ENCODE results near the gene GPR35. TPM values are rescaled to one million over a fixed set of nuclear protein-coding genes. Genes with fewer than 3 reads are reported as not detected.

GPR35 gene
- total RNA-seq, 2 experiments from 2014 or later, result 3.6 to 4.1 TPM

- no peaks in the 10 kb centered on the region for H3K36me3 Mint-ChIP-seq (ENCODE audit: low read depth)
- CTCF ChIA-PET, result no interaction called here
- no peaks in the 10 kb centered on the region for H3K27me3 Mint-ChIP-seq
- H3K4me3 Mint-ChIP-seq, result no peak overlapping the region
- intact Hi-C loops (cut with DNase I, micrococcal nuclease), result no loop called here
- H3K9me3 Mint-ChIP-seq (ENCODE audit: low read depth), result peaks cover 7% of the 10 kb centered on the region
- DNase-seq, result no peak
- no peak overlapping the region for H3K27ac Mint-ChIP-seq
- no peak for ATAC-seq
- H3K4me1 Mint-ChIP-seq, result peaks cover 28% of the 10 kb centered on the region
- POLR2A ChIA-PET, result no interaction called here
Observed at GRCh38 chr2:240628507-240628807, 3.2 kb downstream of the GPR35 start.

DNA sequence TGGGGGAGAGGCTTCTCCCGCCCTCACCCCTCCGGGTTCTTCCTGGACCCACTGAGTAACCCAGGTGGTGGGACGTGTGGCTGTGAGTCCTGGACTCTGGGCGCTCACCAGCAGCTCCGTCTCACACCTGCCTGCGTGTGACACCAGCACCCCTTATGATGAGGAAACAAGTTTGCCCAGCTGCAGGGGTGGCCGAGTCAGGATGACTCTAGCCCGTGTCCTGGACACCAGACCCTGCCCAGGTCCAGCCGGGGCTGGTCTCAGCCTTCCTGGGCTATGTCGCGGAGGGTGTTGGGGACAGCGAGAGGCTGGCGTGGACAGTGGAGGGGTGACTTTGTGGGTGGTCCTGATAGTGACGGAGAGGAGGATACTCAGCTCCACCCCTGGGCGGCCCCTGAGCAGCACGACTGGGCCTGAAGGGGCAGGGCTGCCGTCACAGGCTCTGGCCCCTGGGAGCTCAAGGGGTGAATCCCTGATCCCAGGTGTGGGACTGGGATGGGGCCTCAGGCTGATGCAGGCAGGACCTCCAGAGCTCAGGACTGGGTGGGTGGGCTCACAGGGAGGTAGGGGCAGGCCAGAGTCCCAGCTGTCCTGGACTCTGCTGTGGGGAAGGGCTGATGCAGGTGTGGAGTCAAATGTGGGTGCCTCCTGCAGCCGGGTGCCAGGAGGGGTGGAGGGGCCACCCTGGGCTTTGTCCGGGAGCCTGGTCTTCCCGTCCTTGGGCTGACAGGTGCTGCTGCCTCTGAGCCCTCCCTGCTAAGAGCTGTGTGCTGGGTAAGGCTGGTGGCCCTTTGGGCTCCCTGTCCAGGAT, 3.7 kb downstream of the GPR35 start:
- peaks cover 25% of the 10 kb centered on the region for H3K4me1 Mint-ChIP-seq
- no peak for DNase-seq
- intact Hi-C loops (cut with DNase I, micrococcal nuclease), result no loop called here
- POLR2A ChIA-PET, result no interaction called here
- no peak overlapping the region for H3K27ac Mint-ChIP-seq
- H3K4me3 Mint-ChIP-seq, result no peak overlapping the region
- no peak for ATAC-seq
- H3K36me3 Mint-ChIP-seq (ENCODE audit: low read depth), result no peaks in the 10 kb centered on the region
- H3K9me3 Mint-ChIP-seq (ENCODE audit: low read depth), result peaks cover 10% of the 10 kb centered on the region
- H3K27me3 Mint-ChIP-seq, result no peaks in the 10 kb centered on the region
- CTCF ChIA-PET, result interaction anchor here (0.6 kb wide), 1 partner anchor 27 kb away, joined by 3 read pairs; no protein-coding TSS in a partner anchor

DNA sequence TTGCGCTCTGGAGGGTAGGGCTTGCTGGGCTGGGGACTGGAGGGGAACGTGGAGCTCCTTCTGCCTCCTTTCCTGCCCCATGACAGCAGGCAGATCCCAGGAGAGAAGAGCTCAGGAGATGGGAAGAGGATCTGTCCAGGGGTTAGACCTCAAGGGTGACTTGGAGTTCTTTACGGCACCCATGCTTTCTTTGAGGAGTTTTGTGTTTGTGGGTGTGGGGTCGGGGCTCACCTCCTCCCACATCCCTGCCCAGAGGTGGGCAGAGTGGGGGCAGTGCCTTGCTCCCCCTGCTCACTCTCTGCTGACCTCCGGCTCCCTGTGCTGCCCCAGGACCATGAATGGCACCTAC, 4.3 kb downstream of the GPR35 start:
- CTCF ChIA-PET, result no interaction called here
- Mint-ChIP-seq H3K4me3 (no peak overlapping the region), H3K4me1 (peaks cover 22% of the 10 kb centered on the region), H3K9me3 (ENCODE audit: low read depth) (peaks cover 12% of the 10 kb centered on the region), H3K36me3 (ENCODE audit: low read depth) (peaks cover 2% of the 10 kb centered on the region), H3K27ac (no peak overlapping the region), H3K27me3 (no peaks in the 10 kb centered on the region)
- ATAC-seq, result no peak
- POLR2A ChIA-PET, result no interaction called here
- DNase-seq, result no peak
- intact Hi-C loops (cut with DNase I, micrococcal nuclease), result no loop called here

DNA sequence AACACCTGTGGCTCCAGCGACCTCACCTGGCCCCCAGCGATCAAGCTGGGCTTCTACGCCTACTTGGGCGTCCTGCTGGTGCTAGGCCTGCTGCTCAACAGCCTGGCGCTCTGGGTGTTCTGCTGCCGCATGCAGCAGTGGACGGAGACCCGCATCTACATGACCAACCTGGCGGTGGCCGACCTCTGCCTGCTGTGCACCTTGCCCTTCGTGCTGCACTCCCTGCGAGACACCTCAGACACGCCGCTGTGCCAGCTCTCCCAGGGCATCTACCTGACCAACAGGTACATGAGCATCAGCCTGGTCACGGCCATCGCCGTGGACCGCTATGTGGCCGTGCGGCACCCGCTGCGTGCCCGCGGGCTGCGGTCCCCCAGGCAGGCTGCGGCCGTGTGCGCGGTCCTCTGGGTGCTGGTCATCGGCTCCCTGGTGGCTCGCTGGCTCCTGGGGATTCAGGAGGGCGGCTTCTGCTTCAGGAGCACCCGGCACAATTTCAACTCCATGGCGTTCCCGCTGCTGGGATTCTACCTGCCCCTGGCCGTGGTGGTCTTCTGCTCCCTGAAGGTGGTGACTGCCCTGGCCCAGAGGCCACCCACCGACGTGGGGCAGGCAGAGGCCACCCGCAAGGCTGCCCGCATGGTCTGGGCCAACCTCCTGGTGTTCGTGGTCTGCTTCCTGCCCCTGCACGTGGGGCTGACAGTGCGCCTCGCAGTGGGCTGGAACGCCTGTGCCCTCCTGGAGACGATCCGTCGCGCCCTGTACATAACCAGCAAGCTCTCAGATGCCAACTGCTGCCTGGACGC, 4.9 kb downstream of the GPR35 start:
- H3K36me3 Mint-ChIP-seq (ENCODE audit: low read depth), result peaks cover 2% of the 10 kb centered on the region
- ChIA-PET POLR2A (no interaction called here), CTCF (no interaction called here)
- ATAC-seq, result no peak
- peaks cover 17% of the 10 kb centered on the region for H3K4me1 Mint-ChIP-seq
- H3K27ac Mint-ChIP-seq, result no peak overlapping the region
- no peak for DNase-seq
- intact Hi-C loops (cut with DNase I, micrococcal nuclease), result no loop called here
- H3K9me3 Mint-ChIP-seq (ENCODE audit: low read depth), result peaks cover 14% of the 10 kb centered on the region
- H3K27me3 Mint-ChIP-seq, result no peaks in the 10 kb centered on the region
- H3K4me3 Mint-ChIP-seq, result no peak overlapping the region

DNA sequence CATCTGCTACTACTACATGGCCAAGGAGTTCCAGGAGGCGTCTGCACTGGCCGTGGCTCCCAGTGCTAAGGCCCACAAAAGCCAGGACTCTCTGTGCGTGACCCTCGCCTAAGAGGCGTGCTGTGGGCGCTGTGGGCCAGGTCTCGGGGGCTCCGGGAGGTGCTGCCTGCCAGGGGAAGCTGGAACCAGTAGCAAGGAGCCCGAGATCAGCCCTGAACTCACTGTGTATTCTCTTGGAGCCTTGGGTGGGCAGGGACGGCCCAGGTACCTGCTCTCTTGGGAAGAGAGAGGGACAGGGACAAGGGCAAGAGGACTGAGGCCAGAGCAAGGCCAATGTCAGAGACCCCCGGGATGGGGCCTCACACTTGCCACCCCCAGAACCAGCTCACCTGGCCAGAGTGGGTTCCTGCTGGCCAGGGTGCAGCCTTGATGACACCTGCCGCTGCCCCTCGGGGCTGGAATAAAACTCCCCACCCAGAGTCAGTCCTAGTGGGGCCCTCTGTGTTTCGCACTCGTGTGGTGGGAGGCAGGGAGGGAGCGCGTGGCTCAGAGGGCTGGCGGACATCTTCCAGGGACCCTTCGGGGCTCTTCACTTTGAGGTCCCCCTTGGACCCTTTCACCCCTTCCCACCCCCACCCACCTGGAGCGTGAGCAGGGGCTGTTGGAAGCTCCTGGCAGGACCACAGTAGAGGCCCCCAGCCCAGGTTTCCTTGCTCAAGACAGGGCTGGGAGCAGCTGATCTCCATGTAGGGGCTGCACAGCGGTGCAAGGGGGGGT, 5.7 kb downstream of the GPR35 start:
- Mint-ChIP-seq H3K9me3 (ENCODE audit: low read depth) (peaks cover 14% of the 10 kb centered on the region), H3K27me3 (no peaks in the 10 kb centered on the region), H3K27ac (no peak overlapping the region), H3K36me3 (ENCODE audit: low read depth) (peaks cover 2% of the 10 kb centered on the region), H3K4me1 (peaks cover 10% of the 10 kb centered on the region), H3K4me3 (no peak overlapping the region)
- ChIA-PET POLR2A (no interaction called here), CTCF (no interaction called here)
- ATAC-seq (no peak), DNase-seq (no peak)
- intact Hi-C loops (cut with DNase I, micrococcal nuclease), result no loop called here

DNA sequence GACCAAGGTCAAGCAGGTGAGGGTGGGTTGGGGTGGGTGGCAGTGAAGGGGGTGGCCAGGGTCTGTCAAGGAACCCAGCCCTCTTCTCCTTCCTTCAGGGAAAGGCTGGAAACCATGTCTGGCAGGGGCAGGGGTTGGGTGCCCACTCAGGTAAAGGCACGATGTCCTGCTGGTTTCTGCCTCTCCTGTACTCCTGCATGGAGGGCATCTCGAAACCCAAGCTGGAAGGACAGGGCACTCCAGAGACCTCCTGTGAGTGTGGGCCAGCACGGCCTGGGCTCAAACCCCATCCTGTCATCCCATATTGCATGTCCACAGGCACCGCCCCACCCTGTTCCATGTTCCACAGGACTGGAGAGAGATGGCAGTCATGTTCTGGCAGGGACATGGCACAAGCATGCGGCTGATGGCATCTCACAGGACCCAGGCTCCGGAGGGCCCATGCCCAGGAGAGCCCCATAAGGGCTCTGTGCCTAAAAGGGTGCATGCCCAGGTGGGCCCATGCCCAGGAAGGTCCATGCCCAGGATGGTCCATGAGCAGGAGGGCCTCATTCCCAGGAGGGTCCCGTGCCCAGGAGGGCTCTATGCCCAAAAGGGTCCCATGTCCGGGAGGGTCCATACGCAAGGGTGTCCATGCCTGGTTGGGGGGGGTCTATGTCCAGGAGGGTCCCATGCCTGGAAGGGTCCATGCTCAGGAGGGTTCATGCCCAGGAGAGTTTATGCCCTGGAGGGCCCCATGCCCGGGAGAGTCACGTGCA, 6.4 kb downstream of the GPR35 start:
- H3K4me3 Mint-ChIP-seq, result no peak overlapping the region
- H3K27me3 Mint-ChIP-seq, result no peaks in the 10 kb centered on the region
- DNase-seq (no peak), ATAC-seq (no peak)
- H3K9me3 Mint-ChIP-seq (ENCODE audit: low read depth), result peaks cover 14% of the 10 kb centered on the region
- POLR2A ChIA-PET, result no interaction called here
- no peak overlapping the region for H3K27ac Mint-ChIP-seq
- H3K36me3 Mint-ChIP-seq (ENCODE audit: low read depth), result peaks cover 2% of the 10 kb centered on the region
- intact Hi-C loops (cut with DNase I, micrococcal nuclease), result no loop called here
- CTCF ChIA-PET, result no interaction called here
- H3K4me1 Mint-ChIP-seq, result peaks cover 5% of the 10 kb centered on the region

- H3K4me3 Mint-ChIP-seq, result no peak overlapping the region
- peaks cover 14% of the 10 kb centered on the region for H3K9me3 Mint-ChIP-seq (ENCODE audit: low read depth)
- ATAC-seq, result no peak
- ChIA-PET CTCF (no interaction called here), POLR2A (no interaction called here)
- H3K4me1 Mint-ChIP-seq, result no peaks in the 10 kb centered on the region
- no peak overlapping the region for H3K27ac Mint-ChIP-seq
- intact Hi-C loops (cut with DNase I, micrococcal nuclease), result no loop called here
- H3K27me3 Mint-ChIP-seq, result no peaks in the 10 kb centered on the region
- H3K36me3 Mint-ChIP-seq (ENCODE audit: low read depth), result peaks cover 2% of the 10 kb centered on the region
- DNase-seq, result no peak
Observed at GRCh38 chr2:240632306-240632721, 7.0 kb downstream of the GPR35 start.

DNA sequence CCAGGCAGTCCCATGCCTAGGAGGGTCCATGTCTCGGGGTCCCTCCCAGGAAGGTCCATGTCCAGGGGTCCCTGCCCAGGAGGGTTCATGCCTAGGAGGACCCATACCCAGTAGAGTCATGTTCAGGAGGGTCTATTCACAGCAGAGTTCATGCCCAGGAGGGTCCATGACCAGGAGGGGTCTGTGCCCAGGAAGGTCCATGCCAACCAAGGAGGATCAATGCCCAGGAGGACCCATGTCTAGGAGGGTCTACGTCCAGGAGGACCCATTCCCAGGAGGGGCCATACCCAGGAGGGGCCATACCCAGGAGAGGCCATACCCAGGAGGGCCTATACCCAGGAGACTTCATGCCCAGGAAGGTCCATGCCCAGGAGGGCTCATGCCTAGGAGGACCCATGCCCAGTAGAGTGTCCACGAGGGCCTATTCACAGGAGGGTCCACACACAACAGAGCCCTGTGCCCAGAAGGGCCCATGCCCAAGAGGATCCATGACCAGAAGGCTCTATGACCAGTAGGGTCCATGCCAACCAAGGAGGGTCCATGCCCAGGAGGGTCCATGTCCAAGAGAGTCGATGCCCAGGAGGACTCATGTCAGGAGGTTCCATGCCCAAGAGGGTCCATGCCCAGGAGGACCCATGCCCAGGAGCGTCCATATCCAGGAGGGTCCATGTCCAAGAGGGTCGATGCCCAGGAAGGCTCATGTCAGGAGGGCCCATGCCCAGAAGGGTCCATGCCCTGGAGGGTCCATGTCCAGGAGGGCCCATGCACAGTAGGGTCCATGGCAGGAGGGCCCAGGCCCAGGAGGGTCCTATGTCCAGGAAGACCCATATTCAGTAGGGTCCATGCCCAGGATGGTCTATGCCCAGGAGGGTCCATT, 10.1 kb downstream of the GPR35 start:
- DNase-seq (no peak), ATAC-seq (no peak)
- H3K4me3 Mint-ChIP-seq, result no peak overlapping the region
- intact Hi-C loops (cut with DNase I, micrococcal nuclease), result no loop called here
- no peak overlapping the region for H3K27ac Mint-ChIP-seq
- no peaks in the 10 kb centered on the region for H3K4me1 Mint-ChIP-seq
- CTCF ChIA-PET, result no interaction called here
- H3K27me3 Mint-ChIP-seq, result no peaks in the 10 kb centered on the region
- POLR2A ChIA-PET, result no interaction called here
- peaks cover 2% of the 10 kb centered on the region for H3K36me3 Mint-ChIP-seq (ENCODE audit: low read depth)
- H3K9me3 Mint-ChIP-seq (ENCODE audit: low read depth), result peaks cover 14% of the 10 kb centered on the region

DNA sequence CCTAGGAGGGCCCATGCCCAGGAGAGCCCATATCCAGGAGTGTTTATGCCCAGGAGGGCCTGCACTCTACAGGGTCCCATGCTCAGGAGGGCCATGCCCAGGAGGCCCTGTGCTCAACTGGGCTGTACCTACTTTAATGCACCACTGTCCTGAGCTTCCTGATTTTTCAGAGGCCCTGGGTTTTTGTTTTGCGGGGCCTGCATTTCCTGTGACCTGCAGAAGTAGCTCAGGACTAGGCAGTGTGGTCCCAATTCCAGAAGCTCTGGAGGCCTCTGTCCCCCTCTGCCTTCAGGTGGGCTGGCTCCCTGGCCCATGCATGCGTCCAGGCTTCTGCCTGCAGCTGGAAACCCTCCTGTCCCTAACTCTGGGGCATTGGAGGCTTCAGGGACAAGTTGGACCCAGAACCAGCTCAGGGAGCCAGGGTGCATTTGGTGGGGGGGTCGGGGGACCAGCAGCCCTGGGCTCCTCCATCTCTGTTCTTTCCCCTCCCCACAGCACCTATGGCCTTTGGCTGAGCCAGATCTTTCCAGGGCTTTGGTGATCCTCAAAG, 10.8 kb downstream of the GPR35 start:
- intact Hi-C loops (cut with DNase I, micrococcal nuclease), result no loop called here
- no peak for ATAC-seq
- Mint-ChIP-seq H3K4me1 (no peaks in the 10 kb centered on the region), H3K4me3 (no peak overlapping the region), H3K27ac (no peak overlapping the region), H3K9me3 (ENCODE audit: low read depth) (peaks cover 14% of the 10 kb centered on the region), H3K36me3 (ENCODE audit: low read depth) (peaks cover 2% of the 10 kb centered on the region), H3K27me3 (no peaks in the 10 kb centered on the region)
- DNase-seq, result no peak
- POLR2A ChIA-PET, result no interaction called here
- CTCF ChIA-PET, result interaction anchor here (0.6 to 0.7 kb wide), 2 partner anchors 17 to 1190 kb away, joined by 3 read pairs; no protein-coding TSS in a partner anchor

GRCh38 chr2:240636563-240637115, 11.4 kb downstream of the GPR35 start:
- Mint-ChIP-seq H3K36me3 (ENCODE audit: low read depth) (peaks cover 2% of the 10 kb centered on the region), H3K4me3 (no peak overlapping the region), H3K27me3 (no peaks in the 10 kb centered on the region), H3K27ac (no peak overlapping the region), H3K4me1 (no peaks in the 10 kb centered on the region), H3K9me3 (ENCODE audit: low read depth) (peaks cover 14% of the 10 kb centered on the region)
- DNase-seq, result no peak
- no peak for ATAC-seq
- intact Hi-C loops (cut with DNase I, micrococcal nuclease), result no loop called here
- POLR2A ChIA-PET, result no interaction called here
- CTCF ChIA-PET, result interaction anchor here (0.6 to 0.7 kb wide), 2 partner anchors 17 to 1190 kb away, joined by 3 read pairs; no protein-coding TSS in a partner anchor
